ENCODE measurements around the gene USP2.

USP2 gene

DNA sequence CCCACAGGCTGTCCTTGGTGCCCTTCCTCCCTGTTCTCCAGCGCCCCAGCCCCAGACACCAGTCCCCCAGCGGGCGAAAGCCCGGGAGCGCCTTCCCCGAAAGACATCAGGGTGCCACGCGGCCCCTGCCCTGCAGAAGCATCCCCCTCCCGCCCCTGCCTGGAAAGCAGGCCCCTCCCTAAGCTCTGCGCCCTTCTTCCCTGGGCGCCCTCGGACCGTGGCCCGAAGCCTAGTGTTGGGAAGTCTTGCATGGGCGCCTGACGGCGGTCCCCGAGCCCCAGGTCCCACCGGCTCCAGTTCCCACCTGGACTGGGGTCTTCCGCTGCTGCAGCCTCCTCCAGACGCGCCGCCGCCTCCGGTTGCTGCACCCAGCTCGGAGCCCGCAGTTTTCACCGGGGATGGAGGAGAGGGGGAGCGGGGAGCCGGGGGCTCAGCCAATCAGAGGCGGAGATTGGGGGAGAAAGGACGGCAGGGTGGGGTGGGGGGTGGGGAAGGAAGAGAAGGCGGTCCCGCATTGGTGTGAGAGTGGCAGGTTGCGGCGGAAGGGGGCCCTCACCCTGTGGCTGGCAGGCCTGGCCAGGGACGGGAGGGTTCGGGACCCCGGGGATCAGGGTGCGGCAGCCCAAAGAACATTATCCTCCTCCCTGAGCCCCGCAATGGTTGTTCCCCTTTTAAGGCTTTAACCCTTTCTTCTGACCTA, 41.5 kb upstream of the USP2 start, which contains the start of gene THY1:
THY1 (minus strand) TSS at position 364 of the 700 bp plus-strand sequence. CDS start 2,267 bp downstream, outside the sequence.
- no peak for DNase-seq (ENCODE audit: low read depth)
- H3K4me3 ChIP-seq (ENCODE audit: low read length), result no peak within 1 kb of the TSS
- TF ChIP-seq, protein P1, sequence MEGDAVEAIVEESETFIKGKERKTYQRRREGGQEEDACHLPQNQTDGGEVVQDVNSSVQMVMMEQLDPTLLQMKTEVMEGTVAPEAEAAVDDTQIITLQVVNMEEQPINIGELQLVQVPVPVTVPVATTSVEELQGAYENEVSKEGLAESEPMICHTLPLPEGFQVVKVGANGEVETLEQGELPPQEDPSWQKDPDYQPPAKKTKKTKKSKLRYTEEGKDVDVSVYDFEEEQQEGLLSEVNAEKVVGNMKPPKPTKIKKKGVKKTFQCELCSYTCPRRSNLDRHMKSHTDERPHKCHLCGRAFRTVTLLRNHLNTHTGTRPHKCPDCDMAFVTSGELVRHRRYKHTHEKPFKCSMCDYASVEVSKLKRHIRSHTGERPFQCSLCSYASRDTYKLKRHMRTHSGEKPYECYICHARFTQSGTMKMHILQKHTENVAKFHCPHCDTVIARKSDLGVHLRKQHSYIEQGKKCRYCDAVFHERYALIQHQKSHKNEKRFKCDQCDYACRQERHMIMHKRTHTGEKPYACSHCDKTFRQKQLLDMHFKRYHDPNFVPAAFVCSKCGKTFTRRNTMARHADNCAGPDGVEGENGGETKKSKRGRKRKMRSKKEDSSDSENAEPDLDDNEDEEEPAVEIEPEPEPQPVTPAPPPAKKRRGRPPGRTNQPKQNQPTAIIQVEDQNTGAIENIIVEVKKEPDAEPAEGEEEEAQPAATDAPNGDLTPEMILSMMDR (IDR thresholded peaks at IDR 0.05; ENCODE audit: insufficient read depth, low read depth, low read length, missing control alignments), result no peak

DNA sequence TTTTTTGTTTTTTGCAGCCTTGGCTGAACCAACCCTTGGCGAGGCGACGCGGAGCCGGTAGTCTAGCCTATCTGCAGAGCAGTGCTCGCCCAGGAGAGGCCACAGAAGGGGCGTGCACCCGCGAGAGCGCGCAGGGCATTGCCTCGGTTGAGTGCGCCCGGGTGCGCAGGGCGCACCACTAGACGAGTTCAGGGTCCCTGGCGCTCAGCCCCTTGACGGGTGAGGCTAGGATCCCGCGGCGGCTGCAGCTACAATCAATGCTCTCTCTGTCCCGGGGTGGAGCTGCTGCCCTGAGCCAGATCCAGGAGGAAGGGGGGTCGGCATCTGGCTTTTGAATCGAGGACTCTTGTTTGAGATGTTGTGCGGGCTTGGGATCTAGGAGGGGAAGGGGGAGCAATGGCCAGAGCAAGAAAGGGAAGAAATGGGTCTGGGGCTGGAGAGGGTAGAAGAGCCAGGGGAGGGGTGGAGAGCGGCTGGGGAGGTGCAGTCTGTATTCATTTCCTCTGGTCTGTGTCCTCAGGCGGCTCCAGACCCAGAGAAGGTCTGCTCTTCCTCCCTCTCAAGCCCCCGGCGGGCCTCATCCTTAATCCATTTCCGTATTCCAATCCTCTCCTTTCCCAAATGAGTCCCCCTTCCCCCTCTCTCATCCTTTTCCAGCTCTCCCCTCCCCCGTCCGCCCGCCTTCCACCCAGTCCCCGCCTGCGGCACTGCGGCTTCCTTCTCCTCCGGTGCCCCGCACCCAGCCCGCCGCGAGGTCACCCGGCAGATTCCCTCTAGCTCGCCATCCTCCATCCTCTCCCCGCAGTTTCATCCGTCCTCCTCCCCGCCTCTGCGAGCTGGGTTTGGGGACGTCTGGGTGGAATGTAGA, 40.7 kb upstream of the USP2 start:
- H3K4me3 ChIP-seq (ENCODE audit: low read length), result no peak overlapping the region
- TF ChIP-seq, protein P1 (IDR thresholded peaks at IDR 0.05; ENCODE audit: insufficient read depth, low read depth, low read length, missing control alignments), result no peak
- DNase-seq (ENCODE audit: low read depth), result no peak

DNA sequence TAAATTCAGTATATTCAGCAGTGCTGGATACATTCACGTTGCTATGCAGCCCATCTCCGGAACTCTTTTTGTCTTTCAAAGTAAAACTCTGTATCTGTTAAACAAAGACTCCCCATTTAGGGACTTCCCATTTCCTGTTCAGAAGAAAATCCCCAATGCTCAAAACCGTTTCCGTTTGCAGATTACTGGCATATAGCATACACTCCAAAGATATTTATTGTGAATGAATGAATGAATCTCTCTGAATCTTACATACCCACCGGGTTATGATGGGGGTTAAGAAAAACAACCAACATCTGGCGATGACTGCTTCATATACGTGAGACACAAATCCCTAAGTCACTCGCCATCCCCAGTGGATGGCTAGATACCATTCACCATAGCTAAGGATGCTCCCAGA, 39.9 kb upstream of the USP2 start:
- DNase-seq (ENCODE audit: low read depth), result no peak
- TF ChIP-seq, protein P1 (IDR thresholded peaks at IDR 0.05; ENCODE audit: insufficient read depth, low read depth, low read length, missing control alignments), result no peak
- no peak overlapping the region for H3K4me3 ChIP-seq (ENCODE audit: low read length)

DNA sequence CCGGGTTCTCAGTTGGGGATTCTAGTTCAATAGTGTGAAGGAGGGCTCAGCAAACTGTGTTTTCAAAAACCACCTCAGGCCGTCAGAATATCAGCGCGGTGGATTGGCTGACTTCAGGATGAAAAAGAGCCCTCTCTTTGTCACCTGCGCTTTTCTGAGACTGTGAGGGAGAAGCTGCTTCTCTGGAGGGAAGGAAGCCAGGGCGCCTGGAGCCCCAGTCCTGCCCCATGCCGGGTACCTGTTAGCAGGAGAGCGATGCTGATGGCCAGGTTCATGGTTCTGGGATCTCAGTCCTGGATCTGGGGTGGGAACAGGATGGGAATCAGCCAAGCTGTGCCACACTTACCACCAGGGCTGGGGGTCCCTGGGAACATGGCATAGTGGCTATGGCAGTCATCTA, 39.1 kb upstream of the USP2 start:
- H3K4me3 ChIP-seq (ENCODE audit: low read length), result no peak overlapping the region
- TF ChIP-seq, protein P1 (IDR thresholded peaks at IDR 0.05; ENCODE audit: insufficient read depth, low read depth, low read length, missing control alignments), result no peak
- DNase-seq (ENCODE audit: low read depth), result no peak

DNA sequence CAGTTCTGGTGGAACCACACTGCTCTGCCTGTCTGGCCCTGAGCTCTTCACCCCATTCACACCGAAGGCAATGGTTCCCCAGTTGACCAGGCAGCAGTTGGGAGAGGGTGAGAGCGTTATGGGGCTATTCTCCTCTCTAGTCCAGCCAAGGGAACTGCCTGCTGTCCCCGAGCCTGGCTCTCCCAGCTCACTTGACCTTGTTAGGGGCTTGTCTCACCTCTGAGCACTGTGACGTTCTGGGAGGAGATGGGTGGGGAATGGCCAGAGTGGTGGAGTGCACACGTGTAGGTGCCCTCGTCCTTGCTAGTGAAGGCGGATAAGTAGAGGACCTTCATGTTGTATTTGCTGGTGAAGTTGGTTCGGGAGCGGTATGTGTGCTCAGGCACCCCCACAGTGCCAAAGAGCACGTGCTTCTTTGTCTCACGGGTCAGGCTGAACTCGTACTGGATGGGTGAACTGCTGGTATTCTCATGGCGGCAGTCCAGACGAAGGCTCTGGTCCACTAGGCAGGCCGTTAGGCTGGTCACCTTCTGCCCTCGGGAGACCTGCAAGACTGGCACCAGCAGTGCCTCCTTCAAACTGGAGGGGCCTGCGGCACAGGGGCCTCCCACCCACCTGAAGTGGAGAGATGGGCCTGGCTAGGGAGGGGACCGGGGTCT, 38.5 kb upstream of the USP2 start:
- H3K4me3 ChIP-seq (ENCODE audit: low read length), result no peak overlapping the region
- TF ChIP-seq, protein P1 (IDR thresholded peaks at IDR 0.05; ENCODE audit: insufficient read depth, low read depth, low read length, missing control alignments), result no peak
- DNase-seq (ENCODE audit: low read depth), result no peak

DNA sequence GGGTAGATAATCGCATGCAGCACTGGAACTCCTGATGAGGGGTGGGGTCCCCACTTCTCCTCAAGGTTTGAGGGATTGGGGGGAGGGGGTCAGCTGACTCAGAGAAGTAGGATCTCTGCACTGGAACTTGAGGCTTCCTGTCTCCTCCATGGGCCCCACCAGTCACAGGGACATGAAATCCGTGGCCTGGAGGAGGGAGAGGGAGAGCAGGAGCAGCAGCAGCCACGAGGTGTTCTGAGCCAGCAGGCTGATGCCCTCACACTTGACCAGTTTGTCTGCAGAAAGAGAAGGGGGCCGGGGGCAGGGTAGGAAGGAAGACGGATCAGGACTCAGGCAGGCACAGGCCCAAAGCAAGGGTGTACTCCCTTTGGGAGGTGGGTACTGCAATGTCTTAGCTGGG, 37.8 kb upstream of the USP2 start:
- H3K4me3 ChIP-seq (ENCODE audit: low read length), result no peak overlapping the region
- DNase-seq (ENCODE audit: low read depth), result no peak
- TF ChIP-seq, protein P1 (IDR thresholded peaks at IDR 0.05; ENCODE audit: insufficient read depth, low read depth, low read length, missing control alignments), result no peak
